Upper lobe of right lung (tissue), 1 donor: ENCODE results near the gene VPS13D. TPM values are rescaled to one million over a fixed set of nuclear protein-coding genes. Genes with fewer than 3 reads are reported as not detected.

ENCODE experiments used
- ATAC-seq: fragments of 200-7000 bp; cut with Tn5 transposase; one replicate; pipeline ENCODE4 v1.9.1; 2020; ENCODE audit warnings: mild to moderate bottlenecking, moderate library complexity
- DNase-seq: peaks from one replicate; pipeline ENCODE4 v3.0.0-alpha.2; 2020
- H3K27ac ChIP-seq: fragments of 200-600 bp; one replicate; pipeline ENCODE4 v1.8.0; 2022
- H3K27me3 ChIP-seq: fragments of 200-600 bp; one replicate; pipeline ENCODE4 v1.8.0; 2022; ENCODE audit warnings: mild to moderate bottlenecking
- H3K36me3 ChIP-seq: fragments of 200-600 bp; one replicate; pipeline ENCODE4 v1.8.0; 2022
- H3K4me1 ChIP-seq: fragments of 200-600 bp; one replicate; pipeline ENCODE4 v1.8.0; 2022
- H3K4me3 ChIP-seq: fragments of 200-600 bp; one replicate; pipeline ENCODE4 v1.8.0; 2022; ENCODE audit warnings: mild to moderate bottlenecking
- H3K9me3 ChIP-seq: fragments of 200-600 bp; one replicate; pipeline ENCODE4 v1.8.0; 2022
- CTCF ChIP-seq: fragments of 200-600 bp; IDR thresholded peaks from one replicate; pipeline ENCODE4 v1.8.0; 2022; ENCODE audit warnings: antibody characterized with exemption
- intact Hi-C: fragments of 100-400 bp; cut with DNase I; formaldehyde crosslinking; loops from one replicate; pipeline ENCODE4 v1.11.0; 2022
- total RNA-seq: library from RNA; stranded (reverse); fragmentation: NEBNext Ultra II Directional; extraction: Animal tissue kit (Norgen Biotek cat#: 25700); gene quantifications from one replicate; pipeline ENCODE4 v1.2.1, GENCODE V29; 2021
- donor health status: DM: no; HTN: yes; CAD: no; lungs with severe emphysema.

The VPS13D gene
- total RNA-seq, 1 donor from 2014 or later = 74.7 TPM

- ATAC-seq (no peak), DNase-seq (no peak)
- H3K27me3 ChIP-seq = no peaks in the 10 kb centered on the region
- H3K4me3 ChIP-seq = no peak overlapping the region
- H3K27ac ChIP-seq = no peak overlapping the region
- H3K4me1 ChIP-seq = peaks cover 14% of the 10 kb centered on the region
- intact Hi-C loops = no loop called here
- no peak for TF ChIP-seq CTCF
- no peaks in the 10 kb centered on the region for H3K36me3 ChIP-seq
- peaks cover 7% of the 10 kb centered on the region for H3K9me3 ChIP-seq
Observed at GRCh38 chr1:12540580-12541273, 310.9 kb downstream of the VPS13D start.

- Histone ChIP-seq H3K27me3 (no peaks in the 10 kb centered on the region), H3K4me1 (peaks cover 14% of the 10 kb centered on the region), H3K4me3 (no peak overlapping the region), H3K27ac (no peak overlapping the region), H3K9me3 (peaks cover under 1% of the 10 kb centered on the region), H3K36me3 (no peaks in the 10 kb centered on the region)
- ATAC-seq = peak; percentile 37
- no peak for TF ChIP-seq CTCF
- peak; percentile 66 for DNase-seq
- intact Hi-C loops = no loop called here
Observed at GRCh38 chr1:12541274-12542137, 311.7 kb downstream of the VPS13D start.

GRCh38 chr1:12542138-12542465 is 312.3 kb downstream of the VPS13D start:
- H3K4me3 ChIP-seq = no peak overlapping the region

GRCh38 chr1:12542616-12543592 is 313.1 kb downstream of the VPS13D start:
- DNase-seq = peak; percentile 6
- H3K27me3 ChIP-seq = no peaks in the 10 kb centered on the region
- intact Hi-C loops = no loop called here
- no peak overlapping the region for H3K27ac ChIP-seq
- H3K4me1 ChIP-seq = peaks cover 14% of the 10 kb centered on the region
- H3K9me3 ChIP-seq = no peaks in the 10 kb centered on the region
- no peak overlapping the region for H3K4me3 ChIP-seq
- H3K36me3 ChIP-seq = no peaks in the 10 kb centered on the region
- ATAC-seq = no peak
- TF ChIP-seq CTCF = no peak

More at GRCh38 chr1:12542138-12542465, 312.3 kb downstream of the VPS13D start:
- Histone ChIP-seq H3K36me3 (no peaks in the 10 kb centered on the region), H3K27me3 (no peaks in the 10 kb centered on the region), H3K4me1 (peaks cover 14% of the 10 kb centered on the region), H3K9me3 (no peaks in the 10 kb centered on the region), H3K27ac (no peak overlapping the region)
- intact Hi-C loops = no loop called here
- no peak for ATAC-seq
- TF ChIP-seq CTCF = no peak
- DNase-seq = peak; percentile 53

- H3K9me3 ChIP-seq = no peaks in the 10 kb centered on the region
- no peaks in the 10 kb centered on the region for H3K36me3 ChIP-seq
- H3K27me3 ChIP-seq = no peaks in the 10 kb centered on the region
- intact Hi-C loops = no loop called here
- ATAC-seq (no peak), DNase-seq (no peak)
- peaks cover 18% of the 10 kb centered on the region for H3K4me1 ChIP-seq
- no peak for TF ChIP-seq CTCF
- H3K27ac ChIP-seq = no peak overlapping the region
- no peak overlapping the region for H3K4me3 ChIP-seq
Observed at GRCh38 chr1:12543740-12544154, 313.9 kb downstream of the VPS13D start.
